PC-3 (cell line): ENCODE data around the gene CHD2. TPM values are rescaled to one million over a fixed set of nuclear protein-coding genes. Genes with fewer than 3 reads are reported as not detected.

Source experiments
- ATAC-seq: fragments of 200-7000 bp; cut with Tn5 transposase; 2 replicates; pipeline ENCODE4 v1.9.1; 2020; ENCODE audit warnings: mild to moderate bottlenecking, moderate library complexity
- BruUV-seq: library from RNA; stranded (reverse); fragments of 400-500 nt; replicated peaks from 2 replicates; lab custom pipeline; 2021; lab: Mats Ljungman, UMichigan
- CTCF ChIA-PET: fragments of 300-600 bp; sonication (Branson Sonifier 250); formaldehyde crosslinking; loops from one replicate; lab custom pipeline; 2022; ENCODE audit warnings: antibody characterized with exemption; lab: Charles Lee
- POLR2A ChIA-PET: fragments of 300-600 bp; sonication (Branson Sonifier 250); formaldehyde crosslinking; loops from one replicate; lab custom pipeline; 2022; ENCODE audit warnings: antibody characterized with exemption; ENCODE audit not compliant: unreplicated experiment; lab: Charles Lee
- DNase-seq: peaks from one replicate; pipeline ENCODE4 v3.0.0-alpha.2; 2015
- H2AFZ ChIP-seq: fragments of 300-600 bp; sonication (generic); 2 replicates; pipeline ENCODE4 v1.6.0; 2016; ENCODE audit warnings: antibody characterized with exemption, low read length
- H3F3A ChIP-seq: fragments of 300-600 bp; sonication (generic); one replicate; pipeline ENCODE4 v1.6.0; 2017; ENCODE audit warnings: antibody characterized with exemption, low read length, control low read depth, mild to moderate bottlenecking; ENCODE audit not compliant: unreplicated experiment
- H3K27ac ChIP-seq: fragments of 300-600 bp; sonication (generic); 2 replicates; pipeline ENCODE4 v1.5.1; 2016; ENCODE audit warnings: mild to moderate bottlenecking, low read length
- H3K27me3 ChIP-seq: fragments of 300-600 bp; sonication (generic); 2 replicates; pipeline ENCODE4 v1.6.1; 2016; ENCODE audit warnings: low read length, mixed read lengths
- H3K36me3 ChIP-seq: fragments of 300-600 bp; sonication (generic); 2 replicates; pipeline ENCODE4 v1.6.1; 2016; ENCODE audit warnings: low read depth, mixed run types, low read length, mixed read lengths
- H3K4me1 ChIP-seq: fragments of 300-600 bp; sonication (generic); 2 replicates; pipeline ENCODE4 v1.5.1; 2016; ENCODE audit warnings: low read length; ENCODE audit not compliant: insufficient read depth
- H3K4me2 ChIP-seq: fragments of 300-600 bp; sonication (generic); 2 replicates; pipeline ENCODE4 v1.6.0; 2016; ENCODE audit warnings: low read length
- H3K4me3 ChIP-seq: fragments of 300-600 bp; sonication (generic); 2 replicates; pipeline ENCODE4 v1.5.1; 2016; ENCODE audit warnings: mild to moderate bottlenecking, low read length, mixed read lengths
- H3K79me2 ChIP-seq: fragments of 300-600 bp; sonication (generic); 2 replicates; pipeline ENCODE4 v1.6.1; 2017; ENCODE audit warnings: low read length, mixed read lengths
- H3K9ac ChIP-seq: fragments of 300-600 bp; sonication (generic); 2 replicates; pipeline ENCODE4 v1.6.0; 2016; ENCODE audit warnings: mild to moderate bottlenecking, low read length
- H3K9me2 ChIP-seq: fragments of 300-600 bp; sonication (generic); replicated peaks from 2 replicates; pipeline ENCODE4 v1.6.1; 2016; ENCODE audit warnings: mixed run types, low read length, mixed read lengths
- H3K9me3 ChIP-seq: fragments of 300-600 bp; sonication (generic); 2 replicates; pipeline ENCODE4 v1.6.1; 2016; ENCODE audit warnings: low read length, mixed read lengths
- H4K20me1 ChIP-seq: fragments of 300-600 bp; sonication (generic); 2 replicates; pipeline ENCODE4 v1.6.1; 2016; ENCODE audit warnings: low read length, mixed read lengths
- CTCF ChIP-seq: fragments of 300-600 bp; sonication (generic); conservative IDR thresholded peaks from 2 replicates; pipeline ENCODE4 v1.5.1; 2017; ENCODE audit warnings: antibody characterized with exemption, low read depth, mild to moderate bottlenecking, low read length
- EZH2 ChIP-seq: fragments of 300-600 bp; sonication (generic); IDR thresholded peaks from one replicate; pipeline ENCODE4 v1.6.1; 2017; ENCODE audit warnings: antibody characterized with exemption, mild to moderate bottlenecking, low read length; ENCODE audit not compliant: unreplicated experiment
- EZH2phosphoT487 ChIP-seq: fragments of 300-600 bp; sonication (generic); IDR thresholded peaks from 2 replicates; pipeline ENCODE4 v1.6.1; 2018; ENCODE audit warnings: mild to moderate bottlenecking, antibody characterized with exemption, low read length, borderline replicate concordance
- intact Hi-C: fragments of 100-400 bp; cut with micrococcal nuclease; formaldehyde crosslinking; loops from 2 replicates; pipeline ENCODE4 v1.9.0; 2023
- total RNA-seq: library from RNA; depleted of rRNA; stranded (reverse); fragments of >200 nt; gene quantifications from 2 replicates; pipeline ENCODE4 v1.2.3, GENCODE V29; 2014

CHD2 gene
- total RNA-seq, 1 experiment from 2014 or later: 42.7 TPM

GRCh38 chr15:92971081-92971480, 71.0 kb downstream of the CHD2 start:
- CTCF ChIA-PET: no interaction called here
- no peak overlapping the region for H3K4me2 ChIP-seq
- H3K4me3 ChIP-seq: no peak overlapping the region
- H3K9me3 ChIP-seq: no peaks in the 10 kb centered on the region
- DNase-seq: no peak
- H3K27me3 ChIP-seq: no peaks in the 10 kb centered on the region
- H3K27ac ChIP-seq: no peak overlapping the region
- H3K9me2 ChIP-seq: no peaks in the 10 kb centered on the region
- H3K9ac ChIP-seq: no peak overlapping the region
- 0 out of 2 replicates have a peak, but pooled peaks cover 6% of the 10 kb centered on the region for H3K79me2 ChIP-seq
- peaks cover 67% of the 10 kb centered on the region for H3K36me3 ChIP-seq
- TF ChIP-seq EZH2 (no peak), CTCF (no peak), EZH2phosphoT487 (no peak)
- H3K4me1 ChIP-seq: no peaks in the 10 kb centered on the region
- POLR2A ChIA-PET: no interaction called here
- H3F3A ChIP-seq: no peaks in the 10 kb centered on the region
- BruUV-seq: no TSS peak
- no peak for ATAC-seq
- intact Hi-C loops: no loop called here
- H4K20me1 ChIP-seq: no peaks in the 10 kb centered on the region
- no peak overlapping the region for H2AFZ ChIP-seq

DNA sequence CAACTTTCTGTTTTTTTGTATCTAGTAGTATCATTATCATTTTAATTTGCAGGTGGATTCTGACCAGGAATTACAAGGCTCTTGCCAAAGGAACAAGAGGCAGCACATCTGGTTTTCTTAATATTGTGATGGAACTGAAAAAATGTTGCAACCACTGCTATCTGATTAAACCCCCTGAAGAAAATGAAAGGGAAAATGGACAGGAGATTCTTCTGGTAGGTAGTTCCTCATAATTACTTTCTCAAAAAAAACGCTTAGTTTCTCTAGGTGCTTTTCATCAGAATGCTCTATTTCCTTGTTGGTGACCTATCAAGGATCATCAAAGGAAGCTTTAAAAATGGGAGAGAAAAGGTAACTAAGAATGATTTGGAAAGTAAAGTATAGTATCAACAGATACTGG, 71.6 kb downstream of the CHD2 start:
- H3K9me3 ChIP-seq: no peaks in the 10 kb centered on the region
- H3K4me1 ChIP-seq: no peaks in the 10 kb centered on the region
- no peak overlapping the region for H3K9ac ChIP-seq
- H3K4me2 ChIP-seq: no peak overlapping the region
- H3K9me2 ChIP-seq: no peaks in the 10 kb centered on the region
- intact Hi-C loops: no loop called here
- BruUV-seq: no TSS peak
- DNase-seq: no peak
- CTCF ChIA-PET: no interaction called here
- peaks cover 68% of the 10 kb centered on the region for H3K36me3 ChIP-seq
- H3K27ac ChIP-seq: no peak overlapping the region
- H3K27me3 ChIP-seq: no peaks in the 10 kb centered on the region
- no peaks in the 10 kb centered on the region for H4K20me1 ChIP-seq
- no peak for ATAC-seq
- no peak overlapping the region for H2AFZ ChIP-seq
- no peak overlapping the region for H3K4me3 ChIP-seq
- TF ChIP-seq EZH2phosphoT487 (no peak), CTCF (no peak), EZH2 (no peak)
- 0 out of 2 replicates have a peak, but pooled peaks cover 8% of the 10 kb centered on the region for H3K79me2 ChIP-seq
- POLR2A ChIA-PET: no interaction called here
- no peaks in the 10 kb centered on the region for H3F3A ChIP-seq

DNA sequence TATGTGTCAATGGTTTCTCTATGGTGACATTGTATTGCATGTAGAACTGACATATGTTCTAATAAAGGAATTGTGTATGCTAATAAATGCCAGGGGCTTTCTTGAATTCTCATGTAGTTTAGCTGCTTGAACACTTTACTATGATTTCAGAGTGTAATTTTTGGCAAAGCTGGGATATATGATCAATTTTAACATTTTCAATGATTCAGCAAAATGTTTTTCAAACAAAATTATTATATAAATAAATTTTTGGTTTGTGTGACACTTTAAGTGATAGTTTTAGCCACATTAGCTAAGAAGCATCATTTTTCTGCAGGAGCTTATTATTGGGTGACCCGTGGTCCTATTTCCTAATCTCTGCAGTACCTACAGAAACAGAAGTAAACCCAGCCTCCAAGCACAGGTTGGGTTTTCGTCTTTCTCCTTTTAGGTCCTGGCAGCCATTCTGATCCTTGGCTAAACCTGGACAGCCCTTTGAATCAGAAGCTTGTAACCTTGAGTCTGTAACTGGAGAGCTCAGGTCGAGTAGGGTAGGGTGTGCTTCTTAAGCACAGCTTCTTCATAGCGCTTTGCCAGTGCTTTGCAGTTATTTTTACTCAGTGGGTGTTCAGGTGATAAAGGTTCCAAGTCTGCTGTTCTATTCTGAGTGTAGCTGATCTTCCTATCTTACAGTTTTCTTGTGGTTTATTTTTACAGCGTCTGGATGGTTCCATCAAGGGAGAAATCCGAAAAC, 74.2 kb downstream of the CHD2 start:
- Histone ChIP-seq H3K4me1 (peaks cover 16% of the 10 kb centered on the region), H4K20me1 (no peaks in the 10 kb centered on the region), H3K9me2 (no peaks in the 10 kb centered on the region), H3K36me3 (peaks cover 60% of the 10 kb centered on the region), H3K9me3 (no peaks in the 10 kb centered on the region), H3K4me2 (no peak overlapping the region), H3F3A (peaks cover 10% of the 10 kb centered on the region), H3K27ac (no peak overlapping the region), H3K4me3 (no peak overlapping the region), H2AFZ (no peak overlapping the region), H3K79me2 (0 out of 2 replicates have a peak, but pooled peaks cover 8% of the 10 kb centered on the region), H3K27me3 (no peaks in the 10 kb centered on the region), H3K9ac (no peak overlapping the region)
- no peak for DNase-seq
- intact Hi-C loops: no loop called here
- CTCF ChIA-PET: no interaction called here
- POLR2A ChIA-PET: interaction anchor here (0.6 kb wide), 1 partner anchor 186 kb away, joined by 3 read pairs; no protein-coding TSS in a partner anchor
- ATAC-seq: no peak
- TF ChIP-seq CTCF (no peak), EZH2phosphoT487 (no peak), EZH2 (no peak)
- BruUV-seq: no TSS peak
